Neural cell (in vitro differentiated cells): Measurements from ENCODE around the gene EID2.

Experiments used
- EP300 ChIP-seq: fragments of 450-650 bp; conservative IDR thresholded peaks from 2 replicates; pipeline ENCODE4 v1.6.1; 2014; ENCODE audit warnings: antibody characterized with exemption, mild to moderate bottlenecking, moderate library complexity; ENCODE audit not compliant: poor library complexity, severe bottlenecking
- RAD21 ChIP-seq: fragments of 450-650 bp; conservative IDR thresholded peaks from 2 replicates; pipeline ENCODE4 v1.6.1; 2014; ENCODE audit warnings: antibody characterized with exemption, mild to moderate bottlenecking, moderate library complexity
- TF ChIP-seq, protein P1 (sequence below): fragments of 450-650 bp; IDR thresholded peaks from 2 replicates; pipeline ENCODE4 v1.5.1; 2014; ENCODE audit warnings: antibody characterized with exemption, mild to moderate bottlenecking, moderate library complexity; ENCODE audit not compliant: poor library complexity, severe bottlenecking

DNA sequence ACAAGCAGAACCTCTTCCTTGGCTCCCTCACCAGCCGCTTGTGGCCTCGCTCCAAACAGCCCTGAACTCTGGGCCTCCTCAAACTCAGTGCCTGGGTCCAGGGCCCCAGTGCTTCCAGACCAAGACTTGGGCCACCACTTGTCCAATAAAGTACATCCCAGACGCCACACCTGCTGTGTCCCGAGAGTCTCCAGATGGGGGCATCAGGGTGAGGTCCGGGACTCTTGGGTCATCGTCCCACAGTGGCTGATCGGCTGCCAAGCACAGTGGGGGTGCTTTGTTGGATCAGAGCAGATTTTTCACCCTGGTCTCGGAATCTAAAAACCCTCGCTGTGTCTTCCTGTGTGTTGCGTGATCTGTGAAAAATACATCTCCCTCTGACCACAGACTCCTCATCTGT lies 50.2 kb downstream of the EID2 start:
- TF ChIP-seq, protein P1, sequence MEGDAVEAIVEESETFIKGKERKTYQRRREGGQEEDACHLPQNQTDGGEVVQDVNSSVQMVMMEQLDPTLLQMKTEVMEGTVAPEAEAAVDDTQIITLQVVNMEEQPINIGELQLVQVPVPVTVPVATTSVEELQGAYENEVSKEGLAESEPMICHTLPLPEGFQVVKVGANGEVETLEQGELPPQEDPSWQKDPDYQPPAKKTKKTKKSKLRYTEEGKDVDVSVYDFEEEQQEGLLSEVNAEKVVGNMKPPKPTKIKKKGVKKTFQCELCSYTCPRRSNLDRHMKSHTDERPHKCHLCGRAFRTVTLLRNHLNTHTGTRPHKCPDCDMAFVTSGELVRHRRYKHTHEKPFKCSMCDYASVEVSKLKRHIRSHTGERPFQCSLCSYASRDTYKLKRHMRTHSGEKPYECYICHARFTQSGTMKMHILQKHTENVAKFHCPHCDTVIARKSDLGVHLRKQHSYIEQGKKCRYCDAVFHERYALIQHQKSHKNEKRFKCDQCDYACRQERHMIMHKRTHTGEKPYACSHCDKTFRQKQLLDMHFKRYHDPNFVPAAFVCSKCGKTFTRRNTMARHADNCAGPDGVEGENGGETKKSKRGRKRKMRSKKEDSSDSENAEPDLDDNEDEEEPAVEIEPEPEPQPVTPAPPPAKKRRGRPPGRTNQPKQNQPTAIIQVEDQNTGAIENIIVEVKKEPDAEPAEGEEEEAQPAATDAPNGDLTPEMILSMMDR, result no peak
- TF ChIP-seq RAD21 (no peak), EP300 (no peak)
